Fibroblast of lung (primary cell): ENCODE results near the gene CIB4. TPM values are rescaled to one million over a fixed set of nuclear protein-coding genes. Genes with fewer than 3 reads are reported as not detected.

Source experiments
- DNase-seq, 2 donors: peaks; one replicate each; pipeline versions ENCODE4 v3.0.0 to v3.0.0-alpha.2; 2010; ENCODE audit warnings: low read depth in 2 of 2
- H2AFZ ChIP-seq: 2 replicates; pipeline ENCODE4 v1.5.1; 2012; ENCODE audit warnings: low read length, control low read depth, inconsistent platforms
- H3K27ac ChIP-seq: 2 replicates; pipeline ENCODE4 v1.5.1; 2011; ENCODE audit warnings: low read length, control low read depth; ENCODE audit not compliant: insufficient read depth
- H3K27me3 ChIP-seq: 2 replicates; pipeline ENCODE4 v1.5.1; 2011; ENCODE audit warnings: mild to moderate bottlenecking, low read length; ENCODE audit not compliant: control insufficient read depth, insufficient read depth
- H3K36me3 ChIP-seq: 2 replicates; pipeline ENCODE4 v1.5.1; 2011; ENCODE audit warnings: low read length; ENCODE audit not compliant: control insufficient read depth, insufficient read depth
- H3K4me1 ChIP-seq: 2 replicates; pipeline ENCODE4 v1.5.1; 2011; ENCODE audit warnings: low read length; ENCODE audit not compliant: control insufficient read depth, insufficient read depth; ENCODE audit errors: extremely low read depth
- H3K4me2 ChIP-seq: 2 replicates; pipeline ENCODE4 v1.5.1; 2011; ENCODE audit warnings: low read length, control low read depth; ENCODE audit not compliant: insufficient read depth; ENCODE audit errors: extremely low read depth
- H3K4me3 ChIP-seq, 4 experiments: fragments of 200-600 bp in 1 of 4; sonication (generic) in 1 of 4; replicated peaks in 1 of 4; 2 replicates each; pipeline ENCODE4 v1.5.1; 2011 to 2016; ENCODE audit warnings: low read length in 4 of 4, low read depth in 3 of 4, mild to moderate bottlenecking in 3 of 4, control low read depth in 2 of 4, inconsistent platforms in 1 of 4, mixed read lengths in 1 of 4; ENCODE audit not compliant: insufficient read depth in 1 of 4; ENCODE audit errors: control extremely low read depth in 1 of 4
- H3K79me2 ChIP-seq: 2 replicates; pipeline ENCODE4 v1.5.1; 2012; ENCODE audit warnings: mild to moderate bottlenecking, low read length, inconsistent platforms; ENCODE audit not compliant: control insufficient read depth, insufficient read depth
- H3K9ac ChIP-seq: 2 replicates; pipeline ENCODE4 v1.5.1; 2011; ENCODE audit warnings: mild to moderate bottlenecking, low read length, control low read depth; ENCODE audit not compliant: insufficient read depth
- H3K9me3 ChIP-seq: 2 replicates; pipeline ENCODE4 v1.5.1; 2012; ENCODE audit warnings: low read depth, low read length; ENCODE audit not compliant: control insufficient read depth, insufficient read depth
- H4K20me1 ChIP-seq: 2 replicates; pipeline ENCODE4 v1.5.1; 2011; ENCODE audit warnings: low read length; ENCODE audit not compliant: control insufficient read depth, insufficient read depth; ENCODE audit errors: extremely low read depth
- CTCF ChIP-seq, 2 donors: IDR thresholded peaks in 1 of 2; conservative IDR thresholded peaks in 1 of 2; 1 replicate in 1 of 2; 2 replicates in 1 of 2; pipeline ENCODE4 v1.5.1; 2011 to 2012; ENCODE audit warnings: low read length in 2 of 2, control low read depth in 1 of 2, inconsistent platforms in 1 of 2, low read depth in 1 of 2, mild to moderate bottlenecking in 1 of 2
- EZH2 ChIP-seq: IDR thresholded peaks from 2 replicates; pipeline ENCODE4 v1.5.1; 2012; ENCODE audit warnings: low read length, control low read depth, mild to moderate bottlenecking; ENCODE audit errors: missing control alignments
- polyA plus RNA-seq, 2 donors: library from polyadenylated mRNA; depleted of rRNA in 1 of 2; stranded (reverse) in 1 of 2; unstranded in 1 of 2; fragments of >200 nt; gene quantifications; 2 replicates each; pipeline ENCODE4 v1.2.1, GENCODE V29; 2011 to 2012; ENCODE audit warnings: missing spikeins in 1 of 2
- total RNA-seq: library from RNA; depleted of rRNA; stranded (reverse); fragments of >200 nt; gene quantifications from 2 replicates; pipeline ENCODE4 v1.2.1, GENCODE V29; 2014

Gene CIB4
- total and polyA plus RNA-seq, 2 donors (not counting 1 experiment from before 2014, with no cell fraction given), result not detected

GRCh38 chr2:26560892-26561291 is 80.3 kb downstream of the CIB4 start:
- Histone ChIP-seq H3K27me3 (peaks cover 54% of the 10 kb centered on the region), H3K4me3 (no peak overlapping the region), H4K20me1 (no peaks in the 10 kb centered on the region), H3K27ac (no peak overlapping the region), H2AFZ (no peak overlapping the region), H3K9me3 (no peaks in the 10 kb centered on the region), H3K4me1 (no peaks in the 10 kb centered on the region), H3K36me3 (no peaks in the 10 kb centered on the region), H3K79me2 (no peaks in the 10 kb centered on the region), H3K4me2 (no peak overlapping the region), H3K9ac (no peak overlapping the region)
- no peak for TF ChIP-seq CTCF (conservative IDR thresholded peaks at IDR 0.05 in 1 of 2, IDR thresholded peaks at IDR 0.05 in 1 of 2; ENCODE audit: low read depth in 1 of 2, low read length in 2 of 2)
- TF ChIP-seq EZH2, result no peak
- no peak for DNase-seq

GRCh38 chr2:26559556-26559955 is 81.6 kb downstream of the CIB4 start:
- H3K4me1 ChIP-seq, result no peaks in the 10 kb centered on the region
- H3K9me3 ChIP-seq, result no peaks in the 10 kb centered on the region
- H4K20me1 ChIP-seq, result no peaks in the 10 kb centered on the region
- H3K27me3 ChIP-seq, result peaks cover 49% of the 10 kb centered on the region
- no peaks in the 10 kb centered on the region for H3K79me2 ChIP-seq
- no peak overlapping the region for H3K9ac ChIP-seq
- H3K36me3 ChIP-seq, result no peaks in the 10 kb centered on the region
- no peak overlapping the region for H3K4me3 ChIP-seq
- DNase-seq, result no peak
- H3K4me2 ChIP-seq, result no peak overlapping the region
- TF ChIP-seq EZH2 (no peak), CTCF (conservative IDR thresholded peaks at IDR 0.05 in 1 of 2, IDR thresholded peaks at IDR 0.05 in 1 of 2; ENCODE audit: low read depth in 1 of 2, low read length in 2 of 2) (no peak)
- H2AFZ ChIP-seq, result no peak overlapping the region
- H3K27ac ChIP-seq, result no peak overlapping the region

DNA sequence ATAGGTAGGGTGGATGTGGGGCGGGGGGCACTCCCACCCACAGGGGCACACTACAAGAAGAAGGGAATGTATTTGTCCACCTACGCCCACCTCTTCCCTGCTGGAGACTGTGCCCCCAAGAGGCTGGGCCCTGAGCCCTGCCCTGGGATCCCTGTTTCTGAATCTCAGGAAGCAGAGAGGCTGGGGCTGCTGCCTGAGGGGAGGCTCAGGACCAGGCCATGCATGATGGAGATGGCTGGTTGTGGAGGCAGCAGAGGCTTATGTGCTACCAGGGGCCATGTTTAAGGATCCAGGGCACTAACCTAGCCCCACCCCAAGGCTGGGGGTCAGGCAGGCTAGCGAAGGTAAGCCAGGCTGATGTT is 82.1 kb downstream of the CIB4 start:
- no peak for TF ChIP-seq EZH2
- TF ChIP-seq CTCF (conservative IDR thresholded peaks at IDR 0.05 in 1 of 2, IDR thresholded peaks at IDR 0.05 in 1 of 2; ENCODE audit: low read depth in 1 of 2, low read length in 2 of 2), result no peak
- Histone ChIP-seq H3K9me3 (no peaks in the 10 kb centered on the region), H3K27me3 (peaks cover 46% of the 10 kb centered on the region), H3K36me3 (no peaks in the 10 kb centered on the region), H3K4me1 (no peaks in the 10 kb centered on the region), H3K9ac (no peak overlapping the region), H3K4me3 (no peak overlapping the region), H4K20me1 (no peaks in the 10 kb centered on the region), H3K4me2 (no peak overlapping the region), H3K79me2 (no peaks in the 10 kb centered on the region), H2AFZ (no peak overlapping the region), H3K27ac (no peak overlapping the region)
- DNase-seq, result no peak
